Midbrain (tissue), 1 donor: ENCODE results near the gene XPNPEP1.
A peak's percentile ranks its signal among the peaks of the same experiment; 100 is the strongest.

ENCODE experiments used
- DNase-seq: peaks from one replicate; lab custom pipeline; 2025; lab: John Stamatoyannopoulos, UW

Gene XPNPEP1

DNA sequence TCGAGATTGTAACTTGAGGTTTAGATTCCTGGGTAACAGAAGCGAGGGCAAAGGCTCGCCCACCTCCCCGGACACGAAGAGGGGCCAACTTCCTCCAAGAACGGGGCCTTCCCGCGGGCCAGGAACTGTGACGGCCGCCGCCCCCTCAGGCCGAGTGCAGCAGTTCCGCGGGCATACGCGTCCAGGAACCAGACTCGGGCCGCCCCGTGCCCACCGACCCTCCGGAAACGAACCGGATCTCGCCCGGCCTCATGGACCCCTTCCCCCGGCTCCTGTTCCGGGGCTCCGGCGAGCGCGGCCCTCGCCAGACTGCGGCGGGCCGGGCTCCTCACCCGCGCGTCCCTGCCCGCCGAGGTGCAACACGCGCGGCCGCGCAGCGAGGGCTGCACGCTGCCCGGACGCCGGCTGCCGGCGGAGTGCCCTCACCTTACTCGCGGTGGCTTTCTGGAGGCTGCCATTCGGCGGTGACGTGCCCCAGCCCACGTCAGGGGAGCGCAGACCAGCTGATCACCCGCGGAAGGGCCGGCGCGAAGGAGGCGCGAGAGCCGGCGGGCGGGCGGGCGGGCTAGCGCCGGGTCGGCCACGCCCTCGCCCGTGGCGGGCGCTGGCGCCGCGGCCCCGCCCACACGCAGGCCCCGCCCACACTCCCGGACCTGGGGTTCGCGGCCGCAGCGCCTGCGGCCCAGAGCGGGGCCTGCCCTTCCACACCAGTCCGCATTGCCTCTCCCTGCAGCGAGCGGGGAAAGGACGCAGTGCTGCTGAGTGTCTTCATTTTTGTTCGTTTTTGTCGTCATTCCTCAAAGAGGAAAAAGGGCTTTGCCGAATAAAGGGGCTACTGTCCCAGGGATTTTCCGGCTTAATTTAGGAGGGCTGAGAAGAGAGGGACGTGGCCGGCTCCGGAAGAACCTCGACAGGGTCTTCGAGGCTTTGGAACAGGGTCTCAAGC is at the start of gene XPNPEP1:
XPNPEP1 (minus strand) TSS at position 536 of the 946 bp plus-strand sequence; CDS start at position 458, 78 bp downstream.
- peak; percentile 89 for DNase-seq

DNA sequence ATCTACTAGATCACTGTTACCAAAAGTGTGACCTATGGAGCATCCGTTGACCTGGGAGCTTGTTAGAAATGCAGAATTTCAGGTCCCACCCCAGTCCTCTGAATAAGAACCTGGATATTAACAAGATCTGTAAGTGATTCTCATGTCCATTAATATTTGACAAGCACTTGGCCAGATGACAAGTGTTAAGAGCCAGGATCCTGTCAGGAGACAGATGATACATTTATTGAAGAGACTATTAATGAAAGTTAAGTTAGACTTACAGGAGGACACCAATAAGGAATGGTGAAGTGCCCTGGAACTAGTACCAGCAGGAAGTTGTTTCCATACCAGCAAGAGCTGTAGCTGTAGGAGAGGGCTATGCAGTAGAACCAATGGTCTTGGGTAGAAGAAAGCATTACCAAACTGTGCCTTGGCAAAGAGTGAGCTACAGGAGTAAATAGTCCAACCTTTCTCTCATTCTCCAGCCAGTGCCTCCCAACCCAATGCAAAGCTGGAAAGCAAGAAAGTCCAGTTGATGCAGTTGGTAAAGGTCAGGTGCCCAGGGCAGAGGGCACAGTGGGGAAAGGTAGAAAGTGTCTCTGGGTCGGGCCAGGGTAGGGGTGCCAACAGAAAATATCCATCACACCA is 49.2 kb upstream of the XPNPEP1 start:
- DNase-seq, result no peak

DNA sequence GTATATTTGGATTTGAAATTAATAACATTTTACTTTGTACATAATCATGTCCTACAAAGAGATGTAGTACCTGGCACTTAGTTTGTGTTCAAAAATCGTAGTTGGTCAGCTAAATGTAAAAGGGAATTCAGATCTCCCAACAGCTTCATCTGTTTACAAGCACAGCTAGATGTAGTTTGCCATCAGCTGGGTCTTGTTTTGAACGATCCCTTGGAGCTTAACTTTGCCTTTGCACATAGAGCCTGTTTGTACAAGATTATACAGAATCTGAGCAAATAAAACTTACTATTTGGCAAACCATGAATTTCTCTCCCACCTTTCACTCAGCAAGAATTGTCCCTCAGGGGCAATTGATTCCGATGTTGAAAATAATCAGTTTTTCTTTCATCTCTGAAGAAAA is 48.3 kb upstream of the XPNPEP1 start:
- DNase-seq, result no peak

DNA sequence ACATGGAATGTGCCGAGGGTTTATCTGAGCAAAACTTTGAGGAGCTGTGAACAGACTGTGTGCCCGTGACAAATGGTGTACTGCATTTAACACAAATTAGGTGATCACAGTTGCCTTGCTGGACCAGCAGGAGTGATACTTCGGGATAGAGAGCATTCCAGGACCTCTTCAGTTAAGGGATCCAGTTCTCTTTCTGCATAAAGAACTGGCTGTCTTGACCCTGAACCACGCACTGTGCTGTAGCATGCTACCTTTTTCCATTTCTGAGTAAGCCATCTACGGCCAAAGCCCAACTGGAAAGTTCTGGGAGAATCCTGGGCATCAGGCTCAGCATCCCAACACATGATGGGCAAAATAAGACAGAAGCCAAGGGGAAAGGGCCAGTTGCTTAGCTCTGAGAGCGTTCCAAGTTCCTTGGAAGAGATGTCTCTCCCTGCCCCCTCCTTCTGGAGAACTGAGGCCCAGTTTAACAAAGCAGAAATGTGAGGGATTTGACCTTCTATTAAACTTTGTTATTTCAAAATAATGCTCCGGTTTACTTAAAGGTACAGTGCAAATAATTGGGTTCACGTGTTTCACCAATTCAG is 46.5 kb upstream of the XPNPEP1 start:
- peak; percentile 34 for DNase-seq

DNA sequence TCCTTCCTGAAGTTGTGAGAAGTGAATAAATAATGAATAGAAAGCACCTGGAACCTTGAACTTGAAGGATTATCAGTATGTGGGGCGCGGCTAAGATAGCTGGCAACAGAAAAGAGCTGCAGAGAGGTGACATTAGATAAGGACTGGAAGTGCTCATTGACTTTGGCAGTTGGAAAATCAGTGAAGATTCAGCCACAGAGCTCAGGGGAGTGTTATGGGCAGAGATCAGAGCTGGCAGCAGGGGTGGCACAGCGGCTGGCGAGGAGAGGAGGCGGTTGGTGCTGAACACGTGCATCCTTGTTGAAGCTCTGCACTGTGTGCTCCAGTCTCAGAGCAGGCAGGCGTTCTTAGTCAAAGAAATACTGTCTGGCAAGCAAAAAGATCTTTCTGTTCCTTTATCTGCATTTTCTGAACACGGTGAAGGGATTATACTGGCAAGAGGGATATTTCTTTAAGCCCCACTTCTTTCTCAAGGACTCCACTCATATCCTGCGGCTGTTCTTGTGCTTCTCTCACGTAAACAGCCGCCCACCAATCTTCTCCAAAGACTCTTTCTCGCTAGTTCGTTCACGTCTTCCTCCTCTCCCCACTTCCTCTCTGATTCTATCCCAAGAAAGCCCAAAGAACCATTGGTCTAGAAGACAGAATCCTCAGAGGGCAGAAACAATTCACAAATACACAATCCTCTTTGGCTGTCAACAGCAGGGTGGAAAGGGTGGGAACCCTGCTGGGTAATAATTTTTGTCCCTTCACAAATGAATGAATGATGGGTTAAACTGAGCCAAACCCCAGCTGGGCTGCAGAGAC is 45.8 kb upstream of the XPNPEP1 start:
- DNase-seq, result peak; percentile 30

DNA sequence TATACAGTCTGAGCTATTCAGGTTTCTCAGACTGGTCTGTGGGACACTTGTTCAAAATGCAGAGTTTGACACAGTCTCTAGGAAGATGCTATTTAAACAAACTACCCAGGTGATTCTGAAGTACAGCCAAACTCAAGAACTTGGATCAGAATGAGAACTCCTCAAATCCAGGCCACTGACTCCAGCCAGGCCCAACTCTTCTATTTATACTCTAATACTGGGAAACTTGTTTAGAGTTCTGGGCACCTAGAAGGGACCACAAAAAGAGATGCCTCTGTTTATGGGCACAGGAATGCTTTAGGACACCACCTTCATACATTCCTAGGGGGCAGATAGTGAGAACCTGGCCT is 44.4 kb upstream of the XPNPEP1 start:
- DNase-seq, result no peak

DNA sequence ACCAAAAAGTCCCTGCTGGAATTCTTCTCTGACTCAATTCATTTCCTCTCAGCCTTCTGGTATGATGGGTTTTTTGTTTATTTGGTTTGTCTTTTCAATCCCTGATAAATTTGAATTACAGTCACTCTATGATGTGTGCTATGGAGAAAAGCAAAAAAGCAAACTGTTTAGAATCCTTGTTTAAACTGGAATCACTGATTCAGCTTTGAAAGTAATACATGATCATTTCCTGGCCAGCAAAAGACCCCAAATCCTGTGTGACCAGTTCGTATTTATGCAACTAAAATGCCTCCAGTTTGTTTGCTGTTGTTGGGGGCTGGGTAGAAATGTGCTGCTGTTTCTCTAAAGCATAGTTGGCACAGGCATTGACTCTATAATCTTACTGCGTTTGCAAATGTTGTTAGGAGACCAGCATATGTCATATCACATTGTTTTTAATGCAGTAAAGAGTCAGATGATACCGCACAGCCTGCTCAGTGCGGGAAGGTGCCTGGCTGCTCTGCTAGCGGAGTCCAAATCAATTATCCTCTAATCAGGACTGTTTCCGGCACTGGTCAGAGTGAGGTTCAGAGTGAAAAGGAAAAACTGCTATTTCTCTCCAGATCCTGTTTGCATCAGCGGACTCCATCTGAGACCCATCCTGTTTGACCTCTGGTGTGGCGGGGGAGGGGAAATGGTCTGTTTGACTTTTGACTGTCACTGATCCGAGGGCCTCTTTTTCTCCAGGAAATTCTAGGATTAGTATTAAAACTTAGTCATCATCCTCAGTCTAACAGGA is 43.8 kb upstream of the XPNPEP1 start:
- no peak for DNase-seq

DNA sequence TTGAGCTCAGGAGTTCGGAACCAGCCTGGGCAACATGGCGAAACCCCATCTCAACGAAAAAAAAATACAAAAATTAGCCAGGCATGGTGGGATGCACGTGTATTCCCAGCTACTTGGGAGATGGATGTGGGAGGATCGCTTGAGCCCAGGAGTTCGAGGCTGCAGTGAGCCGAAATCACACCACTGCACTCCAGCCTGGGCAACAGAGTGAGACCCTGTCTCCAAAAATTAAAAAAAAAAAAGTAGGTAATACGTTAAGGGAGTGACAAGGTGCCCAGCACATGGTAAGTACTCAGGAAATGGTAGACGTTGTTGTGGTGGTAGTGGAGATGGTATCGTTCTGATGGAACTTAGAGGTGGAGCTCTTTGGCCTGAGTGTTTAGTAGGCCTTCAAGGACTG is 41.0 kb upstream of the XPNPEP1 start:
- DNase-seq, result no peak

DNA sequence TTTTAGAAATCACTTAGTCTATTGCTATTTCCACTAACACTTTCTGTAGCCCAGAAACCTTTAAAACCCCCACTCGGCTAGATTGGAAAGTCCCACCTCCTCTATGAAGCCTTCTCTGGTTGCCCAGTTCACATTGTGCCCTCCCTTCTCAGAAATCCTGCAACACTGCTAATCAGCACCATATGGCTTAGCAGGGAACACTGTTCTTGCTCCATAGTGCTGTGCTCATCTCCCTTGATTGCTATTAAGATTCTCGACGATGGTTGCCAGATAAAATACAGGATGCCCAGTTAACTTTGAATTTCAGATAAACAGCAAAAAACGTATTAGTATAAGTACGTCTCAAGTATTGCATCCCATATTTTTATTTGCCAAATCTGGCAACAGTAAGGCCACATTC is 40.1 kb upstream of the XPNPEP1 start:
- DNase-seq, result no peak

DNA sequence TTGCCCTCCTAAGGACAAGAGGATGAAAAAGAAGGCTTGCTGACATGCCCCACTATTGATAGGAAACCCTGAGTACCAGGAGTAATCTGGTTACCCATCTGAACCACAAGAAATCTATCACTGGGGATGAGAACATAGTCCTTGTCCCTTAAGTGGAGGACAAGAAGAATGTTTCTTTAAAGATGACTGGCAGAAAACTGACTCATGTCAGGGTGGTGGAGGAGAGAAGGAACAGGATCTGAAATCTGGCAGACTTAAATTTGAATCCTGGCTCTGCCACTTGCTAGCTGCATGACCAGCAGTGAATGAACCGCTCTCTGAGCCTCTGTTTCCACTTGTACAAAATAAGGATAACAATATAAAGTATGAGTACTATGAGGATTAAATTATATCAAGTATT is 38.9 kb upstream of the XPNPEP1 start:
- no peak for DNase-seq

DNA sequence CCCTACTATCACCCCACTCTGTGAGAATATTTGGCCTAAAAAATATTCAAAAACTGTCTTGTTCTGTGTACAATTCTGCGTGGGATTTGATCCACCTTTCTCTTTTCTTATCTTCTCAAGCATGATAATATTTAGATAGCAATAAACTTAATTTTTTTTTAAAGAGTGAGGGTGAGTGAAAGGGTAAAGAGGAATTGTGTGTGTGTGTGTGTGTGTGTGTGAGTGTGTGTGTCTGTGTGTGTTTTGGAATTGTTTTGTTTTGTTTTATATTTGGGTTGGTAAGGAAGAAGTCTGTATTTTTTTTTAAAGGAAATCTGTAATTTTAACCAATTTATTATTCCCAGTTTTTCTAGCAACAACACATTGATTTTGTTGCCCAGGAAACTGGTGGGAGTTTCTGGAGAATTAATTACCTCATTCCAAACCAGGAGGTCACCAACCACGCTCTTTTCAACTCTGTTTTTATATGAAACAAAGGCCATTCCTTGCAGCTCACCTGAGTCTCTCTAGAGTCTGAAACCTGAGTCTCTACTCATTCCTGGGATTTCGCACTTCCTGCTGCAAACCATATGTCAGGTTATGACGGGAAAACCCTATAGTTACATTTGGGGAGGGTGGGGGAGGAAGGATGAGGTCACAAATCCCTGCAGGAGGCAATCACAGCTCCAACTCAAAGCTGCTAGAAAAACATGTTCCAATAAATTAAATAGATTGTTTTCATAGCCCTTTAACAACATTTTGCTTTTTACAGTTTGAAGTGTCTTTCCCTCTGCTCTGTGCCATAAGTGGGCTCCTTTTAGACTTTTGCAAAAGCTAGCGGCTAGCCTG is 38.1 kb upstream of the XPNPEP1 start:
- DNase-seq, result no peak

DNA sequence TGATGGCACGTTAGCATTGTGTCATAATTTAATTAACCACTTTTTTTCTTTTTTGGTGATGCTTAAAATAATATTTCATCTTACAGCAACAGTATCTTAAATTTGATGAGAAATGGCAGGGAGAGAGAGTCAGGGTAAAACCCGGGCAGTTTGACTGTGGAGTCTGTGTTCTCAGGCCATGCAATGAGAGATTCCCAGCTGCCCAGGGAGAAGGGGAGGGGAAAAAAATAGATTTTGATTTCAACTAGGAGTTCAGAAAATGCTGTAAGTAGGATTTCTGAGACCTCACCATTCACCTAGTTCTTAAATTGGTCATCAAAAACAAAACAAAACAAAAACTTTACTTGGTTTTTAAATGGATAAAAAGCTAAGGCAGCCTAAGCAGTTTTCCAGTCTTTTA is 37.4 kb upstream of the XPNPEP1 start:
- DNase-seq, result no peak

DNA sequence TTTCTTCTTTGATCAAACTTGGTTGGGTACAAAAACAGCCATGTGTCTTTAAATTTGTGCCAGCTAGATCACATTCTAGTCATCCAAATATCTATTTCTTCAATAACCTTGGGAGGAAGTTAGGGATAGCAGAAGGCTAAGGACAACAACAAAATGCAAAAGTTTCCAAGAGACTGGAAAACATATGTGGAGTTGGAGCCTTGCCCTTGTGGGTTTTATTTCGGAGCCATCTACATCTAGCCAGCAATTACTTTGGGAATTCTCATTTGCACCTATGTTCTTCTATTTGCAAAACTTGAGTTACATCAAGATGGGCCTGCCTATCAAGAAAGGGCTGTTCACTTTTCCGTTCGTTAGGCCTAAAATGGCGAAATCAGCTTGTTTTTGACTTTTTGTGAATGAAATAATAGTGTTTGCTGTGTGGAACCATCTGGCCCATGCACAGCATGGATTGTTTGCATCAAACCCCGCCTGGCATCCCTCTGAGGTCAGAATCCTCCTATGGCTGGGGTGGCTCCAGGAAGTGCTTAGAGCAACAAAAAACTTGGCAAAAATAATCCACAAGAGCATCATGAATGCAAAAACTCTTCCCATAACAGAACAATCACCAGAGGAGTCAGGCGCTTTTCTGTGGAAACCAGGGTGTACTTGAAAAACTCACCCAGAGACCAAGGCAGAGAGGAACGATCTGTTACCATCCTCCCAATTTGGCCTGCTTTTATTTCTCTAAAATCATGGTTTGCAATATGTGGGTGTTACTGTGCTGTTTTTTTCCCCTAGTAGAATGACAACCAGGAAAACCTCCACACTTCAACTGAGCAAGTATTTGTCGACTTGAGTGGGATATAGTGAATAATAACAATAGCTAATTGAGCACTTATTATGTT is 36.2 kb upstream of the XPNPEP1 start:
- no peak for DNase-seq

DNA sequence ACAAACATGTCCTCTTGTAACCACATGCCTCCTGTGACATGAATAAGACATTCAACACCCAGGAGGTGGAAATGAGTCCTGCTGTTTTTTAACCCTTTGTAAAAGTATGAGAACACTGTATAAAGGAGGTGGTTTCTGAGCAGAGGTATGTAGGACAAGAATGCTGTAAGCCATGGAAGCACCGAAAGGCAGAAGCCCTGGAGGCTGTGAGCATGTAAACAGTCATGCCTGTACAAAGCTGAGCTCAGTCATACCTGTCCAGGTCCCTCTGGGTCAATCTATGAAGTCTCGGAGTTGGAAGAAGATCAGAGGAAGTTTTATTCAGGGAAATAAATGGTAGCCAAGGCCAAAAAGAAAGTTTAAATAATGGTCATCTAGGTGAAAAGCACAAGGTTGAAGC is 34.7 kb upstream of the XPNPEP1 start:
- DNase-seq, result no peak

DNA sequence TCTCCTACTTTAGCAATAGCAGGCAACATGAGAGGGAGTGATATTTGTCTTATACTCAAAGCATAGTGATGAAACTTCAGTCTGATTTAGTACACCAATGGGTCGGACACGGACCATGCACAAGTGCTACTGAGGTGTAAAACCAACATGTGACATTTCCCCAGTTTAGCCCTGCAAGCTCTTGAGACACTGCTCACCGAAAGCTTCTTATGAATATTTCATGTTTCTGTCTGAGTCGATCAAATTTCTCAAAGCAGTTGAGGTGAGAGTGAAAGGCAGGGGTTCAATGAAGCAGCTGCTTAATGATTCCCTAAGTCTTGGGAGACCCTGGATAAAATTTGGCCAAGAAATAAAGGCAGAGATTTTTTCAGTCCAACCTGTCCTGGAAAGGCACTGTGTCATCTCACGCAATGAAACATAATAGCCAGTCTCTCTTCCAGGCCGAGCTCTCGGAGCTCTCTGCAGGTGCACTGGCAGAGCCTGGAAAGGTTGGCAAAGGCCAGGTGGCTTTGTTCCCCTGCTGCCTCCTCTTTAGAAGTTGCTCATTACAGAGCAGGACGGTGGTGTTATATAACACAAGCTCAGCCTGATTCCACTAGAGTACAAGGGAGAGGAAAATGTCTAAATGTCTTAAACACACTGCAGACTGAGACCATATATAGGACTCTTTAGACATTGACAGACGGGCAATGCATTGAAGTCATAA is 33.9 kb upstream of the XPNPEP1 start:
- DNase-seq, result no peak

DNA sequence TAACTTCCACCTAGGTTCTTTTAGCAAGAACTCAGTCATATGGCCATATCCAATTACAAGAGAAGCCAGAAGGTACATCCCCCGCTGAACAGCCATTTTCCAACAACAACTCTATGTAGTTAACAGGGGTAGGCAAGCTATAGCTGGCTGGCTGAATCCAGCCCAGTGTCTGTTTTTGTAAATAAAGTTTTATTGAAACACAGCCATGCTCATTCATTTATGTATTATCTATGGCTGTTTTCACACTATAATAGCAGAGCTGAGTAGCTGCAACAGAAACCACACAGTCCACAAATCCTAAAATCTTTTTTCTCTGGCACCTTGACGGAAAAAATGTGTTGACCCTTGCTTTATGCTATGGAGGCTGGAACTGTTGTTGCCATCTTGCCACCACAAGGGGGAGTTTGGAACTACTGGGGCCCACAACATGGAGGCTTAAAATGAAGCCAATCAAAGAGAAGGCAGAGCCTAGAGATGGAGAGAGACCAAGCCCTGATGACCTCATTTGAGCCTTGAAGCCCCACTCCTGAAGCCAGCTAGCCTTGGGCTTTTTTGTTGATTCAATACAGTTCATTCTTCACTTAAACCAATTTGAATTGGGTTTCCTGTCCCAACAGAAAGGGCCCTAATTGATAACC is 33.3 kb upstream of the XPNPEP1 start:
- DNase-seq, result peak; percentile 4

DNA sequence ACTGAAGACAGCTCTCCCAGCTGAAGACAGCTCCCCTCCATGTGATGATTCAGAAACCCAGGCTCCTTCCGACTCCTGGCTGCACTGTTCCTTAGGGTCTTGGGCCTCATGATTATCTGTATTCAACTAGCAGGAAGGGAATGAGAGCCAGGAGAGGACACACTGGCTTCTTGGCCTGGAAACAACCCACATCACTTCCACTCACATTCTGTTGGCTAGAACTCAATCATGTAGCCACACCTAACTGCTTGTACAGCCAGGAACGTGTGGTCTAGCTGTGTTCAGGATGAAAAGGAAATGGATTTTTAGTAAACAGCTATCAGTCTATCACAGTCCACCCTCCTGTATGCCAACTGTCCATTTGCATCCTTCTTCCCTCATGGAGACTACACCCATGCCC is 30.5 kb upstream of the XPNPEP1 start:
- no peak for DNase-seq

DNA sequence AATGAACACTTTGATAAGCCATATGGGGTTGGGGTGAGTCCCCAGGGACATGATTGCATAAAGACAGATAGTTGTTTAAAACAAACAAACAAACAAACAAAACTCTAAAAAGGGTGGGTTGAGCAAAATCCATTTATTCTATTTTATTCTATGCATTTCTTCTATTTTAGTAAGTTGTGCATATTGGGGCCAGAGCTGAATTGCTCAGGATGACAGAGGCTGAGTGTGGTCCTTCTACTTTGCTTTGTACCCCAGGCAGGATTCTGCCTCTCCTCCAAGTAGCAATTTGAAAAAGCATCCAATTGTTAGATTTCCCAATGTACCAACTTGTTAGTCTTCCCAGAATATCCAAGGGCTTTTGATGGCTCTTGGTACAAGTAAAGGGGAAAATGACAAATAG is 29.2 kb upstream of the XPNPEP1 start:
- no peak for DNase-seq
